Measurements from ENCODE around the gene SH2D5.

DNA sequence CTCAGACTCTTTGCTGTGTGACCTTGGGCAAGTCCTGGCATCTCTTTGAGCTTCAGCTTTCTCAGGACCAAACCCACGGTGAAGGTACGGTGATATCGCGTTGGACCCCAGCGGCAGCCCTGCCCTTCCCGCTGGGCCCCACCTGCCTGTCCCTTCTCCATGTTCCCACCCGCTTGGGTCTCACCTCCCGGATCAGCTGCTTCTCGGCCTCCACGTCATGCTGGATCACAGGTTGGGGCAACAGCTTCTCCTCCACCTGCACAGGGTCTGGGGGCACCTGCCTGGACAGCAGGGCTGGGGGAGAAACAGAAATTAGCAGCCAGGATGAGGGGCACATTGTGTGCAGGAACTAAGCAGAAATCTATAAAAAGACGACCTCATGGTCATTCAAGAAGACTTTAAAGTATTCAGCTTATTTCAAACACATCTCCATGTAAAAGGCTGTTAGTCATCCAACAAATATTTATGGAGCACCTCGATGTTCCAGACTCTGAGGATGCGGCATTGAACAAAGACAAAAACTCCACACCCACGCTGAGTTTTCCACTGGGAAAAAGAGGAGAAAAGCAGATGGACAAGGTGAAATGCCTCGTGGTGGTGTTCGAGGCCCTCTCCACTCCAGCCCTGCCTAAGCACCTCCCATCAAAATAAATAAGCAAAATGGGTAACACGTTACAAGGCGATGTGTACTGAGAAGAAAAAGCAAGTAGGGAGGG lies 34.1 kb downstream of the SH2D5 start:
- TF ChIP-seq, protein P1, sequence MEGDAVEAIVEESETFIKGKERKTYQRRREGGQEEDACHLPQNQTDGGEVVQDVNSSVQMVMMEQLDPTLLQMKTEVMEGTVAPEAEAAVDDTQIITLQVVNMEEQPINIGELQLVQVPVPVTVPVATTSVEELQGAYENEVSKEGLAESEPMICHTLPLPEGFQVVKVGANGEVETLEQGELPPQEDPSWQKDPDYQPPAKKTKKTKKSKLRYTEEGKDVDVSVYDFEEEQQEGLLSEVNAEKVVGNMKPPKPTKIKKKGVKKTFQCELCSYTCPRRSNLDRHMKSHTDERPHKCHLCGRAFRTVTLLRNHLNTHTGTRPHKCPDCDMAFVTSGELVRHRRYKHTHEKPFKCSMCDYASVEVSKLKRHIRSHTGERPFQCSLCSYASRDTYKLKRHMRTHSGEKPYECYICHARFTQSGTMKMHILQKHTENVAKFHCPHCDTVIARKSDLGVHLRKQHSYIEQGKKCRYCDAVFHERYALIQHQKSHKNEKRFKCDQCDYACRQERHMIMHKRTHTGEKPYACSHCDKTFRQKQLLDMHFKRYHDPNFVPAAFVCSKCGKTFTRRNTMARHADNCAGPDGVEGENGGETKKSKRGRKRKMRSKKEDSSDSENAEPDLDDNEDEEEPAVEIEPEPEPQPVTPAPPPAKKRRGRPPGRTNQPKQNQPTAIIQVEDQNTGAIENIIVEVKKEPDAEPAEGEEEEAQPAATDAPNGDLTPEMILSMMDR (IDR thresholded peaks at IDR 0.05): no peak
- TF ChIP-seq POLR2AphosphoS5 (IDR thresholded peaks at IDR 0.05) (peak; percentile 40), POLR2A (IDR thresholded peaks at IDR 0.05) (no peak)

Measured in prostate gland (tissue), 2 donors.